GM23248 (cell line): Measurements from ENCODE around the gene ELMO1. TPM values are rescaled to one million over a fixed set of nuclear protein-coding genes. Genes with fewer than 3 reads are reported as not detected.

ENCODE experiments used
- DNase-seq: peaks from one replicate; pipeline ENCODE4 v3.0.0-alpha.2; 2015
- H2AFZ ChIP-seq: fragments of 200-600 bp; sonication (generic); 2 replicates; pipeline ENCODE4 v1.6.1; 2016; ENCODE audit warnings: antibody characterized with exemption
- H3F3A ChIP-seq: fragments of 200-600 bp; sonication (generic); 2 replicates; pipeline ENCODE4 v1.6.1; 2016; ENCODE audit warnings: mild to moderate bottlenecking, antibody characterized with exemption, mixed run types; ENCODE audit not compliant: insufficient read depth
- H3K27ac ChIP-seq: fragments of 200-600 bp; sonication (generic); 2 replicates; pipeline ENCODE4 v1.5.1; 2016; ENCODE audit warnings: mild to moderate bottlenecking
- H3K27me3 ChIP-seq: fragments of 200-600 bp; sonication (generic); replicated peaks from 2 replicates; pipeline ENCODE4 v1.6.1; 2016; ENCODE audit warnings: mild to moderate bottlenecking; ENCODE audit not compliant: insufficient read depth
- H3K36me3 ChIP-seq: fragments of 200-600 bp; sonication (generic); 2 replicates; pipeline ENCODE4 v1.6.1; 2016; ENCODE audit warnings: low read depth, mild to moderate bottlenecking
- H3K4me1 ChIP-seq: fragments of 200-600 bp; sonication (generic); 2 replicates; pipeline ENCODE4 v1.6.1; 2016; ENCODE audit warnings: mild to moderate bottlenecking; ENCODE audit not compliant: insufficient read depth
- H3K4me2 ChIP-seq: fragments of 200-600 bp; sonication (generic); one replicate; pipeline ENCODE4 v1.6.1; 2016; ENCODE audit warnings: mild to moderate bottlenecking; ENCODE audit not compliant: unreplicated experiment
- H3K4me3 ChIP-seq: fragments of 200-600 bp; sonication (generic); 2 replicates; pipeline ENCODE4 v1.5.1; 2016; ENCODE audit warnings: mild to moderate bottlenecking
- H3K79me2 ChIP-seq: fragments of 200-600 bp; sonication (generic); 2 replicates; pipeline ENCODE4 v1.6.1; 2016; ENCODE audit warnings: mild to moderate bottlenecking; ENCODE audit not compliant: insufficient read depth
- H3K9ac ChIP-seq: fragments of 200-600 bp; sonication (generic); 2 replicates; pipeline ENCODE4 v1.6.1; 2016; ENCODE audit warnings: mild to moderate bottlenecking
- H3K9me2 ChIP-seq: fragments of 200-600 bp; sonication (generic); 2 replicates; pipeline ENCODE4 v1.6.1; 2016; ENCODE audit warnings: mixed run types, mild to moderate bottlenecking, moderate library complexity; ENCODE audit not compliant: insufficient read depth
- H3K9me3 ChIP-seq: fragments of 200-600 bp; sonication (generic); one replicate; pipeline ENCODE4 v1.6.1; 2017; ENCODE audit warnings: low read depth
- H4K20me1 ChIP-seq: fragments of 200-600 bp; sonication (generic); 2 replicates; pipeline ENCODE4 v1.6.0; 2016; ENCODE audit not compliant: insufficient read depth
- EZH2 ChIP-seq: fragments of 200-600 bp; sonication (generic); IDR thresholded peaks from 2 replicates; pipeline ENCODE4 v1.6.1; 2018; ENCODE audit warnings: antibody characterized with exemption, mild to moderate bottlenecking; ENCODE audit not compliant: insufficient read depth, poor library complexity, severe bottlenecking
- EZH2phosphoT487 ChIP-seq: fragments of 200-600 bp; sonication (generic); IDR thresholded peaks from 2 replicates; pipeline ENCODE4 v1.6.1; 2018; ENCODE audit warnings: antibody characterized with exemption, moderate library complexity, mild to moderate bottlenecking, low read depth; ENCODE audit not compliant: insufficient read depth
- WGBS, 2 experiments: methylation state at CpG; one replicate each; pipeline ENCODE4 v1.1.6; 2015 to 2017; ENCODE audit warnings: low lambda C conversion rate in 2 of 2, low coverage in 1 of 2; ENCODE audit errors: missing lambda C conversion rate in 2 of 2; 5-methylcytosine and 5-hydroxymethylcytosine counted together
- in situ Hi-C: fragments of 300-500 bp; cut with MboI; formaldehyde crosslinking; loops from 2 replicates; pipeline ENCODE4 v1.15.0; 2020
- polyA plus RNA-seq: library from polyadenylated mRNA; unstranded; fragments of >200 nt; fragmentation: Nextera tagmentation; extraction: Ambion mirVana; gene quantifications from 2 replicates; pipeline ENCODE4 v1.2.1, GENCODE V29; 2016
- total RNA-seq: library from RNA; depleted of rRNA; stranded (reverse); fragments of >200 nt; shearing (Covaris generic); gene quantifications from 2 replicates; pipeline ENCODE4 v1.2.3, GENCODE V29; 2014

The ELMO1 gene
- total and polyA plus RNA-seq, 2 experiments from 2014 or later: not detected

- TF ChIP-seq EZH2phosphoT487 (no peak), EZH2 (no peak)
- H3K4me2 ChIP-seq: no peak overlapping the region
- no peak overlapping the region for H3K9ac ChIP-seq
- H3K27ac ChIP-seq: no peak overlapping the region
- peak; percentile 85 for DNase-seq
- no peak overlapping the region for H2AFZ ChIP-seq
- H3K4me1 ChIP-seq: no peaks in the 10 kb centered on the region
- H3F3A ChIP-seq: no peaks in the 10 kb centered on the region
- in situ Hi-C loops: no loop called here
- no peak overlapping the region for H3K4me3 ChIP-seq
- H3K27me3 ChIP-seq: no peaks in the 10 kb centered on the region
- no peaks in the 10 kb centered on the region for H3K9me2 ChIP-seq
- H3K36me3 ChIP-seq: no peaks in the 10 kb centered on the region
- WGBS, 2 experiments: 7 to 9% methylated on average over 6 of the region's 6 CpGs
- no peaks in the 10 kb centered on the region for H3K79me2 ChIP-seq
- H4K20me1 ChIP-seq: no peaks in the 10 kb centered on the region
- no peaks in the 10 kb centered on the region for H3K9me3 ChIP-seq
Measured at GRCh38 chr7:37201003-37201875, 247.4 kb downstream of the ELMO1 start.

- Histone ChIP-seq H3K9me3 (no peaks in the 10 kb centered on the region), H3K36me3 (no peaks in the 10 kb centered on the region), H3K79me2 (no peaks in the 10 kb centered on the region), H2AFZ (no peak overlapping the region), H3K4me1 (no peaks in the 10 kb centered on the region), H4K20me1 (no peaks in the 10 kb centered on the region), H3K27me3 (no peaks in the 10 kb centered on the region), H3K27ac (no peak overlapping the region), H3K9me2 (no peaks in the 10 kb centered on the region), H3K9ac (no peak overlapping the region), H3F3A (no peaks in the 10 kb centered on the region), H3K4me3 (no peak overlapping the region), H3K4me2 (no peak overlapping the region)
- in situ Hi-C loops: loop anchor here (25.0 kb wide), 1 partner anchor 712 kb away; no protein-coding TSS in a partner anchor
- DNase-seq: peak; percentile 78
- TF ChIP-seq EZH2phosphoT487 (no peak), EZH2 (no peak)
- 22 to 23% methylated on average over 6 of the region's 6 CpGs for WGBS, 2 experiments
Measured at GRCh38 chr7:37198906-37199485, 249.7 kb downstream of the ELMO1 start.

GRCh38 chr7:37198041-37198905 lies 250.4 kb downstream of the ELMO1 start:
- no peak overlapping the region for H3K4me2 ChIP-seq
- H4K20me1 ChIP-seq: no peaks in the 10 kb centered on the region
- no peaks in the 10 kb centered on the region for H3K79me2 ChIP-seq
- no peaks in the 10 kb centered on the region for H3K4me1 ChIP-seq
- H3K27ac ChIP-seq: no peak overlapping the region
- no peak overlapping the region for H3K9ac ChIP-seq
- H3K9me2 ChIP-seq: no peaks in the 10 kb centered on the region
- H3K9me3 ChIP-seq: no peaks in the 10 kb centered on the region
- H3K36me3 ChIP-seq: no peaks in the 10 kb centered on the region
- H3K4me3 ChIP-seq: no peak overlapping the region
- no peaks in the 10 kb centered on the region for H3F3A ChIP-seq
- no peak for DNase-seq
- no peaks in the 10 kb centered on the region for H3K27me3 ChIP-seq
- 27 to 30% methylated on average over 10 of the region's 10 CpGs for WGBS, 2 experiments
- TF ChIP-seq EZH2 (no peak), EZH2phosphoT487 (no peak)
- in situ Hi-C loops: loop anchor here (25.0 kb wide), 1 partner anchor 711 kb away; no protein-coding TSS in a partner anchor
- no peak overlapping the region for H2AFZ ChIP-seq

- no peak for DNase-seq
- Histone ChIP-seq H3K27me3 (no peaks in the 10 kb centered on the region), H3F3A (no peaks in the 10 kb centered on the region), H3K9me3 (no peaks in the 10 kb centered on the region), H3K36me3 (no peaks in the 10 kb centered on the region), H2AFZ (no peak overlapping the region), H3K79me2 (no peaks in the 10 kb centered on the region), H3K9ac (no peak overlapping the region), H3K4me3 (no peak overlapping the region), H3K27ac (no peak overlapping the region), H3K4me2 (no peak overlapping the region), H3K4me1 (no peaks in the 10 kb centered on the region), H3K9me2 (no peaks in the 10 kb centered on the region), H4K20me1 (no peaks in the 10 kb centered on the region)
- in situ Hi-C loops: loop anchor here (25.0 kb wide), 1 partner anchor 710 kb away; no protein-coding TSS in a partner anchor
- 59 to 60% methylated on average over 10 of the region's 10 CpGs for WGBS, 2 experiments
- TF ChIP-seq EZH2phosphoT487 (no peak), EZH2 (no peak)
Measured at GRCh38 chr7:37197108-37197507, 251.6 kb downstream of the ELMO1 start.
